ENCODE measurements around the gene DCP2.

- TF ChIP-seq POLR2A (IDR thresholded peaks at IDR 0.05; ENCODE audit: low read depth) (no peak), POLR2AphosphoS5 (IDR thresholded peaks at IDR 0.05) (no peak), EP300 (IDR thresholded peaks at IDR 0.05) (no peak)
- TF ChIP-seq, protein P1, sequence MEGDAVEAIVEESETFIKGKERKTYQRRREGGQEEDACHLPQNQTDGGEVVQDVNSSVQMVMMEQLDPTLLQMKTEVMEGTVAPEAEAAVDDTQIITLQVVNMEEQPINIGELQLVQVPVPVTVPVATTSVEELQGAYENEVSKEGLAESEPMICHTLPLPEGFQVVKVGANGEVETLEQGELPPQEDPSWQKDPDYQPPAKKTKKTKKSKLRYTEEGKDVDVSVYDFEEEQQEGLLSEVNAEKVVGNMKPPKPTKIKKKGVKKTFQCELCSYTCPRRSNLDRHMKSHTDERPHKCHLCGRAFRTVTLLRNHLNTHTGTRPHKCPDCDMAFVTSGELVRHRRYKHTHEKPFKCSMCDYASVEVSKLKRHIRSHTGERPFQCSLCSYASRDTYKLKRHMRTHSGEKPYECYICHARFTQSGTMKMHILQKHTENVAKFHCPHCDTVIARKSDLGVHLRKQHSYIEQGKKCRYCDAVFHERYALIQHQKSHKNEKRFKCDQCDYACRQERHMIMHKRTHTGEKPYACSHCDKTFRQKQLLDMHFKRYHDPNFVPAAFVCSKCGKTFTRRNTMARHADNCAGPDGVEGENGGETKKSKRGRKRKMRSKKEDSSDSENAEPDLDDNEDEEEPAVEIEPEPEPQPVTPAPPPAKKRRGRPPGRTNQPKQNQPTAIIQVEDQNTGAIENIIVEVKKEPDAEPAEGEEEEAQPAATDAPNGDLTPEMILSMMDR (IDR thresholded peaks at IDR 0.05) = no peak
Measured at GRCh38 chr5:113063927-113064326, 87.3 kb downstream of the DCP2 start.
